Measurements from ENCODE around the gene DGKG. TPM values are rescaled to one million over a fixed set of nuclear protein-coding genes. Genes with fewer than 3 reads are reported as not detected.

Gene DGKG
- total RNA-seq, 1 experiment from 2014 or later, result 26.1 TPM

- DNase-seq (ENCODE audit: low spot score), result peak; percentile 27
Observed at GRCh38 chr3:186109897-186110803, 251.9 kb downstream of the DGKG start.

DNA sequence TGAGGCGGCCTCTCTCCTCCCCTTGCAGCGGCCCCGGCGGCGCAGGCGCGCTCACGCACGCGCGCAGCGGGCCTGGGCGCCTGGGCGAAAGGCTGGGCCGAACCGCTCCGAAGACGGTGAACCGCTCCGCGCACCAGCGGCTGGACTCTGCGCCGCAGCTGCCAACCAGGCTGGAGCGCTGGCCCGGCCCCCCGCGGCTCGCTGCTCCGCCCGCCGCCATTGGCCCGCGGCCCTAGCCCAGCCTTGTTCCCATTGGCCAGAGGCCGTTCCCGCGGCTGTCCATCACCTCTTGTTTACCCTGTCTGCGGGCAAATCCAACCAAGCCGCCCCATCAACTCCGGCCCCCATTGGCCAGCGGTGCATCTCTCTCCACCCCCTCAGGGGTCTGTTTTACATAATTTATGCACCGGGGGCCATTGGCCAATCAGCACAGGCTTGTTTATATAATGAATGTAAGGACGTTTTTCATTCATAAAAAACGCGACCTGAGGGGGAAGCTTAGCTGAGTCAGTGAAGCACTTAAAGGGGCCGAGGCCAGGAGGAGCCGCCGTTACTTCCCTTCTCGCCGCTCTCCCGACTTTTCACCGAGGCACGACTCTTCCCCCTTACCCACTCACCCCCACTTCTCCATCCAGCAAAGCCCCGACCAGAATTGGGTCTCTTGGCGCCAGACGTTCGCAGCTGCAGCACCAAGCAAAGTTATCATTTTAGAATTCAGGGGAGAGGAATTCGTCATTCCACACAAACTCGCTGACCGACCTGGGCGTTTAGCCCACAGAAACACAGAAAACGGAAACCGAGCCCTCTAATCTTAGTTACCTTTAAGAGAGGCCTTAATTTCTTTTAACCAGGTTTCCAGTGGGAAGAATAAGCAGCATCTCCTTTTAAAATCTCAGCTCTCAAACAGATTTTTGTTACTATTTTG lies 252.8 kb downstream of the DGKG start, which contains the start of gene ETV5:
TSS of gene ETV5 (minus strand) at position 149 of the 925 bp plus-strand sequence. CDS start 3,221 bp downstream, outside the sequence.
- DNase-seq (ENCODE audit: low spot score), result peak; percentile 99

GRCh38 chr3:186108106-186108940 lies 253.7 kb downstream of the DGKG start:
- peak; percentile 66 for DNase-seq (ENCODE audit: low spot score)

GRCh38 chr3:186107215-186108105 lies 254.6 kb downstream of the DGKG start:
- peak; percentile 80 for DNase-seq (ENCODE audit: low spot score)

GRCh38 chr3:186105543-186105942 lies 256.5 kb downstream of the DGKG start:
- no peak for DNase-seq (ENCODE audit: low spot score)

DNA sequence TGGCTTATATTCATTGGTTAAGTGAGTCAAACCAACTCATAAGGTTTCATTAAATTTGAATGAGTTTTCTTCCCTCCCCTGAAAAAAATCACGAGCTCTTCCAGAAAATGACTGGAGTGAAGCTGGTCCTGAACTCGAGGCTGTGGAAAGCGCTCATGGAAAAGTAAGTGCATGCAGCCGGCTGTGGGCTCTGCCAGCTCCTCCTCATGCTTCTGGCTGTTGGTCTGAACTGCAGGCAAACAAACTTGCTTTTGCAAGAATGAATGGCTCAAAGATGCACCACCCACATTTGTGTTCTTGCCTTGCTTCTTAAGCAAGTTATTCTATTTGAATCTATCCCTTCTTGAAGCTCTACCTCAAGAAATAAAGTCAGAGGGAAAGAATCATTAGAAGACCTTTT lies 259.3 kb downstream of the DGKG start:
- no peak for DNase-seq (ENCODE audit: low spot score)

- DNase-seq (ENCODE audit: low spot score), result no peak
Observed at GRCh38 chr3:186100398-186100797, 261.6 kb downstream of the DGKG start.

GRCh38 chr3:186099178-186099577 lies 262.9 kb downstream of the DGKG start:
- DNase-seq (ENCODE audit: low spot score), result peak; percentile 40

DNA sequence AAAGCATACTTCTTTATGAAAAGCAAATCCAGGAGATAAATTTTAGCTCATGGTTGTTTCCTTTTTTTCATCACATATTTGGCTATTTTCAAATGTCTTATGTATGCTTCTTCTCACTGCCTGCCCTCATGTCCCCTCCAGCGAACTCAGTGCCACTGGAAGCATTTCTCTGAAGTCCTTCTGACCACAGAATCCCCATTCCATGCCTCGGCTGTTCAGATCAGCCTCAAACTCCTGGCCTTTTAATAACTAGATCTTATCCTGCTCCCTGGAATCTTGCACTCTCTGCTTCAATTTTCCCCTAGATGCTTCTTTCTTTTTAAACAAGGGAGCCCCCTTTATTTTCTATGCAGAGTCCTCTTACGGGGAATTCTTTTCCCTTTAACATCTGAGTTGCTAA lies 263.3 kb downstream of the DGKG start:
- no peak for DNase-seq (ENCODE audit: low spot score)

DNA sequence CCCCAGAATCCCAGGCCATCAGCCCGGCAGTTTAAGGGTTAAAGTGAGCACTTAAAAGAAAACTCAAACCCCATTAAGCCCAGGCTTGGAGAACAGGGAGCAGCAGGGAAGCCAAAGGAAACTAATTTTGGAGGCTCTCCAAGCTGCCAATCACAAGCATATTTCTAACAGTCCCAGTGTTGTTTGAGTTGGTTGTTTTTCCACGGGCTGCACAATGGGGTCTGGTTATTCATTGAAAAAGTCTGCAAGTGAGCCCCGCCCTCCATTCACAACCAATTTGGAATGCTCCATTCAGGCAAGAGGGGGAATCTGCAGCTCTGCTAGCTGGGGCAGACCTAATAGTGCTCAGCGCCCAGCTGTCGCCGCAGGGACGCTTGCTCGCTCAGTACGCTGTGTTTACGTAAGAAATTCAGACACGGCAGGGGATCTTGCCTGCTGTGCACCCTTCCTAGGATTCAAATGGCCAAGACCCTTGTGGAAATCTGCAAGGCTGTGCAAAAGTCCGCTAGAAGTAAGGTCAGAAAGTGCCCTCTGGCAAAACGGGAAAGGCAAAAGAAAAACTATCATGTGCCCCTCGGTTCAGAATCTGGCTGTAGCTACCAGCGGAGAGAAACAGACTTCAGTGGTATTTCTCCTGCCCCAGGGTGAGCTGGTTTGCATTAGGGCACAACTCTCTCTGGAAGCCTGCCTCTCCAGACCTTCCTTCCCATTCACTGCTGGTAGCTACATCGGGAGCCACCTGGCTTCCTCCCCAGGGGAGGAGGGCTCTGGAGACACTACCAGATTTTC lies 264.2 kb downstream of the DGKG start:
- no peak for DNase-seq (ENCODE audit: low spot score)

DNA sequence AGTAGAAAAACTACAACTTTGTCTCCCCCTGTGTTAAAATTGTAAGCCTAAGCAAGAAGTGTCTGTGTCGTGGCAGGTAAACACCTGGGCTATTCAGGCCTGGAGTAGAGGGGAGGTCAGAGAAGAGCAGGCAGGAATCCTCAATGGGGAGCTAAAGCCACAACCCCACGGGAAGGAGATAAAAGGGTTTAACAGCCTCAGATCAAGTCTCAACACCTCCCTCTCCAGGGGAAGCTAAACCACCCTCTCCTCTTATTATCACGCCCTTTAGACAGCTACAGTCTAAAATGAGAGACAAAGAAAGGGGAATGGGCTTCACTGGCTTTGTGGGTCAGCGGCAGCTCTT lies 264.7 kb downstream of the DGKG start:
- no peak for DNase-seq (ENCODE audit: low spot score)

Other genes with a start within 250 kb of the DGKG start
- gene CRYGS, start 182.1 kb upstream of the DGKG start, total RNA-seq (2014; rRNA removed; shearing (Covaris generic)), result 0.10 TPM in 1 of 2 replicates, not detected in the other
- gene TBCCD1, start 205.1 kb upstream of the DGKG start, total RNA-seq (2014; rRNA removed; shearing (Covaris generic)), result 21.4 and 25.5 TPM in 2 replicates
- gene DNAJB11, start 208.5 kb upstream of the DGKG start, total RNA-seq (2014; rRNA removed; shearing (Covaris generic)), result 155 and 159 TPM in 2 replicates

All from H4 (cell line).